Peyer's patch (tissue), 4 donors: Measurements from ENCODE around the gene MTG1.

ENCODE experiments used
- CTCF ChIP-seq, 6 experiments: fragments of 450-650 bp in 4 of 6; fragments of 200-600 bp in 2 of 6; sonication (generic) in 1 of 6; IDR thresholded peaks; one replicate each; pipeline ENCODE4 v1.5.1; 2017 to 2019; ENCODE audit warnings: antibody characterized with exemption in 6 of 6, mild to moderate bottlenecking in 3 of 6, moderate library complexity in 1 of 6
- POLR2A ChIP-seq, 2 donors: fragments of 450-650 bp; IDR thresholded peaks; one replicate each; pipeline ENCODE4 v1.5.1; 2017; ENCODE audit warnings: antibody characterized with exemption in 2 of 2, mild to moderate bottlenecking in 2 of 2, moderate library complexity in 2 of 2

DNA sequence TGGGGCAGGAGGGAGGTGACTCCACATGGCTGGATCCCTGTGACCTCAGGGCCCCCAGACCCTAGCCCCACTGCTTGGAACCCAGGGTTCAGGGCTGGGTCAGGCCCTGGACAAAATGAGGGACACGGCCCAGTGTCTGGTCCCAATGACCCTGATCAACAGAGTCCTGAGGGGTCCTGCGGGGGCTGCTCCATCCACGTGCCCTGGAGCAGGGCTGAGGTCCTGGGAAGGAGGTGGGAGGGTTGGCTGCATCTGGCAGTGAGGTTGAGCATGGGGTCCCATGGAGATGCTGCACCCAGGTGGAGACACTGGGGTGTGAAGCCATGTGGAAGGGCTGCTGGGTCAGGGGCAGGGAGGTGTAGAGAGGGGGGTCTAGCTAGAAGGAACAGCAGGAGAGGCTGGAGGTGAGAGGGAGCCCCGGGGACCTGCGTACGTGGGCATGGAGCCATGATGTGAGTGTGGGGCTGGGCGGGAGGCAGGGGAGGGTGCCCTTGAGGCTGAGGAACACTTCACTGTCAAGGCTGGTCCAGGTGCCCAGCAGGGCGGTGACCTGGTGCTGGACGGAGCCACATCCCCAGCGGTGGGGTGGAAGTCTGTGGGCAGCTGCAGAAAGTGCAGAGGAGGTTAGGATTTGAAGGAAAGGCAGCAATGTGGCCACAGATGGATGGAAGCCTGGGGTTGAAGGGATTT, 60.4 kb downstream of the MTG1 start:
- TF ChIP-seq POLR2A (IDR thresholded peaks at IDR 0.05), result no peak
- TF ChIP-seq CTCF (IDR thresholded peaks at IDR 0.05), result no peak
